ENCODE measurements around the gene KLHL3. TPM values are rescaled to one million over a fixed set of nuclear protein-coding genes. Genes with fewer than 3 reads are reported as not detected.

The KLHL3 gene
- total and polyA plus RNA-seq, 2 experiments from 2014 or later = 4.9 to 10.8 TPM

GRCh38 chr5:137612576-137612975 is 123.3 kb downstream of the KLHL3 start:
- Mint-ChIP-seq H3K9me3 (no peaks in the 10 kb centered on the region), H3K4me3 (no peak overlapping the region), H3K27ac (no peak overlapping the region), H3K36me3 (ENCODE audit: low read depth) (no peaks in the 10 kb centered on the region), H3K4me1 (peaks cover 4% of the 10 kb centered on the region; the same call in 2 of the 3 replicates), H3K27me3 (ENCODE audit: insufficient read depth, low read depth, poor library complexity) (peaks cover 5% of the 10 kb centered on the region)
- Histone ChIP-seq H3K9me2 (ENCODE audit: insufficient read depth) (no peaks in the 10 kb centered on the region), H3F3A (replicated peaks; ENCODE audit: low read depth) (no peaks in the 10 kb centered on the region), H3K4me2 (no peak overlapping the region), H3K36me3 (ENCODE audit: insufficient read depth) (no peaks in the 10 kb centered on the region), H3K79me2 (replicated peaks; ENCODE audit: insufficient read depth) (no peaks in the 10 kb centered on the region), H2AFZ (no peak overlapping the region), H3K4me3 (no peak overlapping the region), H3K4me1 (ENCODE audit: insufficient read depth) (no peaks in the 10 kb centered on the region), H4K20me1 (replicated peaks; ENCODE audit: insufficient read depth) (no peaks in the 10 kb centered on the region), H3K27me3 (ENCODE audit: insufficient read depth) (no peaks in the 10 kb centered on the region), H3K27ac (ENCODE audit: low read depth) (no peak overlapping the region)
- ATAC-seq = no peak
- DNase-seq (ENCODE audit: low spot score) = no peak
- no peak for TF ChIP-seq POLR2AphosphoS5 (IDR thresholded peaks at IDR 0.05; ENCODE audit: low read depth)
- no peak for TF ChIP-seq EZH2 (IDR thresholded peaks at IDR 0.05; ENCODE audit: low read depth, unreplicated experiment)
- no peak for TF ChIP-seq STAT1 (IDR thresholded peaks at IDR 0.05; ENCODE audit: unreplicated experiment)
- TF ChIP-seq CTCF (conservative IDR thresholded peaks at IDR 0.05; ENCODE audit: low read depth in 2 of 2) = no peak
- no peak for TF ChIP-seq ZNF462 (CRISPR knock-in tag; IDR thresholded peaks at IDR 0.05)
- TF ChIP-seq ZNF331 (CRISPR knock-in tag; IDR thresholded peaks at IDR 0.05; ENCODE audit: low read depth) = no peak
- TF ChIP-seq ZNF114 (CRISPR knock-in tag; IDR thresholded peaks at IDR 0.05) = no peak
- no peak for TF ChIP-seq JUNB (IDR thresholded peaks at IDR 0.05; ENCODE audit: unreplicated experiment)
- no peak for TF ChIP-seq ETS1 (IDR thresholded peaks at IDR 0.05)
- no peak for TF ChIP-seq REST (IDR thresholded peaks at IDR 0.05; ENCODE audit: unreplicated experiment)
- TF ChIP-seq NANOG (IDR thresholded peaks at IDR 0.05; ENCODE audit: borderline replicate concordance) = no peak
- TF ChIP-seq CREB1 (CRISPR knock-in tag; IDR thresholded peaks at IDR 0.05; ENCODE audit: low read depth) = no peak
- no peak for TF ChIP-seq EZH2phosphoT487 (IDR thresholded peaks at IDR 0.05; ENCODE audit: unreplicated experiment)

All from GM23338 (cell line).